CD4-positive, alpha-beta T cell treated with Interferon gamma for 1 hour (primary cell): ENCODE data around the gene DIP2A.

Experiments used
- DNase-seq: peaks from one replicate; pipeline ENCODE4 v3.0.0-alpha.2; 2020

Gene DIP2A

GRCh38 chr21:46458315-46459023 is at the start of gene DIP2A:
TSS of gene DIP2A (plus strand) at chr21:46458891. CDS start at chr21:46459132, 241 bp downstream.
- peak; percentile 96 for DNase-seq

- no peak for DNase-seq
Observed at GRCh38 chr21:46409641-46410406, 48.9 kb upstream of the DIP2A start.

- no peak for DNase-seq
Observed at GRCh38 chr21:46410516-46410915, 48.2 kb upstream of the DIP2A start.

DNA sequence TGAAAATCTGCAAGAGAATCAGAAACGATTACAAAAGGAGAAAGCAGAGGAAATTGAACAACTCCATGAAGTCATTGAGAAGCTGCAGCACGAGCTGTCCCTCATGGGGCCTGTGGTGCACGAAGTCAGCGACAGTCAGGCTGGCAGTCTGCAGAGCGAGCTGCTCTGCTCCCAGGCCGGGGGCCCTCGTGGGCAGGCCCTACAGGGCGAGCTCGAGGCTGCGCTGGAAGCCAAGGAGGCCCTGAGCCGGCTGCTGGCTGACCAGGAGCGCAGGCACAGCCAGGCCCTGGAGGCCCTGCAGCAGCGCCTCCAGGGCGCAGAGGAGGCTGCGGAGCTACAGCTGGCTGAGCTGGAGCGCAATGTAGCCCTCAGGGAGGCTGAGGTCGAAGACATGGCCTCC is 47.5 kb upstream of the DIP2A start:
- no peak for DNase-seq

GRCh38 chr21:46411691-46412090 is 47.0 kb upstream of the DIP2A start:
- no peak for DNase-seq

- DNase-seq, result no peak
Observed at GRCh38 chr21:46412521-46413364, 45.9 kb upstream of the DIP2A start.

DNA sequence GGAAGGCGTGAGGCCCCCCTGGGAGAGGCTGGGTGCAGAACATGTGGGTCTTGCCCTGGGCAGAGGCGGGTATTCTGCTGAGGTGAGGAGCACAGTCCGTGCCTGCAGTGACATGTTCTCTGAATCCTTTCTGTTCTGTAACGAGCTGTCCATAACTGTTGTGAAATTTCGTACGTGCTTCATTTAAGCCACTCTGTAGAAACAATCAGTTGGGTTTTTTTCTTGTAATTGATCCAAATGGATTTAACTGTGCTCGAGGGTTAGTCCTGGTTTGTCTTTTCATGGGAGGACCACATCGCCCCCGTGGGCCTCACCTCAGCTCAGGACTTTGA is 45.4 kb upstream of the DIP2A start:
- no peak for DNase-seq

- no peak for DNase-seq
Observed at GRCh38 chr21:46414965-46415275, 43.8 kb upstream of the DIP2A start.

GRCh38 chr21:46416551-46416950 is 42.1 kb upstream of the DIP2A start:
- no peak for DNase-seq

DNA sequence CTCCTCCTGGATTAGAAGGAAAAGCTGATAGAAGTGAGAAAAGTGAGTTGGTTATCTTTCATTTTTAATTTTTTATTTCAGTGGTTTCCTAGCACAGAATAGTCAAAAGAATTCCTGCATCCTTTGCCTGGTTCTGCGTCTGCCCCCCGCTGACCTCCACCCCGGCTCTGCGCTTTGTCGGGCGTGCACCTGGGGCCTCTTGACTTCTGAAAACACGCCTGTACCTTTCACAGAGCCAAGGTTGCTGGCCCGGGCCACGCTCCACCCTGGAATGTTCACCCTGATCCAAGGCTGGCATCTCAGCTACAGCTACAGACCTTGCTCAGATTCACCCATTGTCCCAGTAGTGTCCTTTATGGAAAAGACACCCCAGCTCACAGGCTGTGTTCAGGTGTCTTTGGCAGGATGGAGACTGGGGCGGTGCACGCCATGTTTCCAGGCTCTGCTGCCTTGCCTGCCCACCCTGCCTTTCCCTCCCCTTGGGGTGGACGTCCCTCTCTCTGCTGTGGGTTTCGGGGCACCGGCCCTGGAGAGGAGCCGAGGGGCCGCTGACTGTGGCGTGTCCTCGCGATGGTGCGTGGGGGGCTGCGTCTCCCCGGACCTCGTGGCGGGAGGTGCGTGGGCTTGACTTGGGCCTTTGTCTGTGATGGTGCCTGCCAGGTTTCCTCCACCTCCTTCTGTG is 40.3 kb upstream of the DIP2A start:
- no peak for DNase-seq

DNA sequence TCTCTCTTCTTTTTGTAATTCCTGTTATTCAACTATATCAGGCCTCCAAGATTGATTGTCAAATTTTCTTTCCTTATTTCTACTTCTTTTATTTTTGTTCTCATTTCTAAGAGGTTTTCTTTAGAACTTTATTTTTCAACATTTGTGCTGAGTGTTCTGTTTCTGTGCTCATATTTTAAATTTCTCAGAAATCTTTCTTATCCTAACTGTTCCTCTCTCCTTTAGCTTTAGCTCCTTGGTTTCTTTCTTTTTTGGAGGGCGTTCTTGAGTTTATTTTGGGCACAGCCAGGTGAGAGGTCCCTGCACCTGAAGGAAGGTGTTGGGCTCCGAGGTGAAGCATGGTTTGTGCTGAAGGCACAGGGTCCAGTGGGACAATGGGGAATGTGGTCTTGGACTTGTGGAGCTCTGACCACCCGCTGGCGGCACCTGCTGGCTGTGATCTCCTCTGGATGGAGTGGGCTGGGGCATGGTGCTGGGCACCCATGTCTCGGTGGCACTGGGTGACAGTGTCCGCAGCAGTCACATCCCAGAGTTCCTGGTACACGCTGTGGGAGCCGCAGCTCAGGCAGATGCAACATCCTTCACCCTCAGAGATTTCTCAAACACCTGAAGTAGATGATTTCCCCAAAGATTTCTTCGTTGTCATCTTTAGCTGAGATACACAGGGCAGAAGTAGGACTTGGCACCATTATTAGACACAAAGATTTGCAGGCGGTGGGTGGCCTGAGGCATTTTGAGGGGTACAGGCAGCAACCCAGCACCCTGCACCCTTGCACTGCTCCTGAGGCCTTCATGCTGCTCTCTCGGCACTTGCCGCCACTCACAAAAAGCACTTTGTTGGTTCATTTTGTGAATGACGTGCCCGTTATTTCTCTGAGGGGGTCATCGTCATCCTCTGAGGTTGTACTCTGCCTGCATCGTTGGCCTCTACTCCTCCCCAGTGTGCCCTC is 38.2 kb upstream of the DIP2A start:
- DNase-seq, result no peak

DNA sequence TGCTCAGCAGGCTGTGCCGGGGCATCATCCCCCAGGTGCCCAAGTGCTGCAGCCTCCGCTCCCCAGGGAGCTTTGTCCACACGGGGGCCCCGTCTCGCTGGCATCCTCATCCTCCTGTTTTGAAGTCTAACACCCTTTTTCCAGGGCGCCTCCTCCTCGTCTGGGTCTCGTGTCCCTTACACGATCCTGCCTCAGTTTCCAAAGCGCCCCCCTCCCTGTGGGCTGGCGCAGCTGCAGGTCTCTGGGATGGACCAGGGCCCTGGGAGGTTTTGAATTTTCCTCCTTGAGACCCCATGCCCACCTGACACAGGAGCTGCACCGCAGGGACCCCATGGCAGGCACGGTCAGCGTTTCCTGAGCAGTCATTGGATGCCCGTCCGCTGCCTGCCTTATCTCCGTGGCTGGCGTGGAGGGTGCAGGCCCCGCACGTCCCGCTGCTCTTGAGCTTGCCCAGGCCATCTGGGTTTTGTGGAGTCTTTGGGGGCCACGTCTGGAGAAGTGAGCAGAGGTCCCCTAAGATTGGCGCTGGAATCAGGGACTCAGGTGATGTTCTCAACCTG is 37.4 kb upstream of the DIP2A start:
- DNase-seq, result no peak

- DNase-seq, result no peak
Observed at GRCh38 chr21:46421756-46422555, 36.7 kb upstream of the DIP2A start.

- DNase-seq, result no peak
Observed at GRCh38 chr21:46422636-46423241, 36.0 kb upstream of the DIP2A start.

- no peak for DNase-seq
Observed at GRCh38 chr21:46423546-46424038, 35.1 kb upstream of the DIP2A start.

DNA sequence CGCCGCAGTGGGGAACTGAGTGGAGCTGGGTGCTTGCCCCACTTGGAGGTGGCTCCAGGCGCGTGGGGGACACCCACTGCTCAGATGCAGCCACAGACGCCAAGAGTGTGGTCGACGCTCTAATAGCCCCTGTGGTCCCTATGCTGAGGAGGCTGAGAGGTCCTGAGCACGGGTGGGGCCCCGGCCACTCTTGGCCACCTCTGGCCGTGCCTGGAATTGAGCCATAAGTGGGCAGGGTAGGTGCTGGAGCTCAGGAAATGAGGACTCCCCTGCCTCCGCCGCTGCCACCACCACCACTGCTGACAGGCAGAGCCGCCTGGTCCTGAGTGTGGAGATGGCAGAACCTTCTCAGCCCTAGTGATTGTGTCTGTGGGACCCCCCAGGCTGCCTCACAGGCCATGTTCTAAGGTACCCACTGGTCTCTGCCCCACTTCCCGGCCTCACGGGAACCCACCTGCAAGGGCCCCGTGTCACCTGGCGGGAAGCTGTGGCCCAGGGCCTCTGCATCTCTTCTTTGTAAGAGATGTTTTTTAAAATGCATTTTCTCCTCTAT is 34.6 kb upstream of the DIP2A start:
- DNase-seq, result peak; percentile 14

DNA sequence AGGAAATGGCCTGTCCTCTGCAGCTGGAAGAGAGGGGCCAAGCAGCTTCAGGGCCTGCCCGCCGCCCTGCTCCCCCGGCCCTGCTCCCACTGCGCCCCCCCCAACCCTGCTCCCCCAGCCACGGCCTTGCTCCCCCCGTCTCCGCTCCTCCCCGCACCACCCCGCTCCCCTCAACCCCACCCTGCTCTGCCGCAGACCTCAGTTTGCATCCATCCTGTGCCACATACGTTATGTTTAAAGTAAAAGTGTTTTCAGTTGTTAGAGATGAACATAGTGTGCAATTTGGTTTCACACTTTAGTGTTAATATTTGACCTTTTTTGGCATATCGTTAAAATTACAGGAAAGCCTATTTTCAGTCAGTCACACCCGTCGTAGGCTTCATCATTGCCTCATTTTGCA is 34.1 kb upstream of the DIP2A start:
- DNase-seq, result peak; percentile 36

- no peak for DNase-seq
Observed at GRCh38 chr21:46425041-46425440, 33.6 kb upstream of the DIP2A start.

DNA sequence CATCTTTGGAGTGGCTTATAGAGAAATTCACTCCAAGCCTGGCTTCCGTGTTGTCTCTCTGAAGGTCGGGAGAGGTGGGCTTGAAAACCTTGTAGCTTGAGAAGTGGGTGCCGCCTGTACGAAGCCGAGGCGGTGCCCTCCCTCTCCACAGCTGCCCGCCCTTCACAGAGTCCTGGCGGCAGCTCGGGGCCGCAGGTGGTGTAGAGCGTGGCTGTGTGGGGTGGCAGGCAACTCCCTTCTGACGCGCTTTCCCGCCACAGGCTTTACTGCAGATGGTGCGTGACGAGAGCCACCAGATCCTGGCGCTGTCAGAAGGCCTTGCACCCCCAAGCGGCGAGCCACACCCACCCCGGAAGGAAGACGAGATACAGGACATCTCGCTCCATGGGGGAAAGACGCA is 33.1 kb upstream of the DIP2A start:
- peak; percentile 75 for DNase-seq
